ENCODE data around the gene VAX1.

The VAX1 gene

DNA sequence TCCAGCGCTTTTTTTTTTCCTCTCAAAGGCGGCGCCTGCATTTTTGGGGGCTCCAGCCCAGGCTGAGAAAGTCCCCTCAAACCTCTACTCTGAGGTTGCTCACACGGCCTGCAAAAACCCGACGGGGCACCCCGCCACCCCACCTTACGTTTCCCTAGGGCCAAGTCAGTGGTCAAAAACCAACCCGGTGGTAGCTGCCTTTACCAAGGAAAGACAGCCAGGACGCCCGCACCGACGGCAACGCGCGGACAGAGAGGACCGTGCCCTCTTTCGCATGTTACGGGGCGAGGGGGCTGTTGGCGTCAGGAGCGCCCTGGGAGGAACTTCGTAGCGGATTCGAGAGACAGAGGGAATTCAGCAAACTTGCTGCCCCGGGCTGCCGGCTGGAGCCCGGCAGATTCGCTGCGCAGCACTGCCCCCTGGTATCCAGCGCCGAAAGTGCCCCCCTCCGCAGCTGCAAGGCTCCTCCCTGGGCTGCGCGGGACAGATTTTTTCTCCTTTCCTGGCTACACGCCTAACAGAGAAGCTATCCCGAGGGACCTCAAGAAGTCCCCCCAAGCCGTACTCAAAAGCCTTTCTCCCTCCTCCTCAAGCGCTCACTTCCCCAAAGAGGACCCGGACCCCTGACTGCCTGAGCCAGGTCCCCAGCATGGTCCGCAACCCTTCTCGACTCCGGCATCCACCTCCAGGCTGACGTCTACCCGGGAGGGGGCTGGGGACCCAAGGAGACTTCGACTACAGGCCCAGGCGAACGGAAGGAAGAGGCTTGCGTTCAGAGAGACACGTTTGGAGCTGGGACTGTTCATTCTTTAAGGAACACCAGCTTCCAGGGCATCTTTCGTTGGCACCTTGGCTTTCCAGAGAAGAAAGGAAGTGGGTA, 27.7 kb upstream of the VAX1 start (continued):
- TF ChIP-seq ZBTB8A (tag by site-specific recombination; IDR thresholded peaks at IDR 0.05) (peak; percentile 22; the same call in 1 of the 2 replicates), ZNF561 (tag by site-specific recombination; IDR thresholded peaks at IDR 0.05; ENCODE audit: borderline replicate concordance) (no peak; the same call in 1 of the 2 replicates), ZNF629 (tag by site-specific recombination; IDR thresholded peaks at IDR 0.05) (0 out of 2 replicates have a peak, but pooled peaks have one; percentile 10), PATZ1 (tag by site-specific recombination; IDR thresholded peaks at IDR 0.05) (peak; percentile 44), OSR2 (tag by site-specific recombination; IDR thresholded peaks at IDR 0.05) (no peak), ZIC2 (tag by site-specific recombination; IDR thresholded peaks at IDR 0.05) (peak; percentile 18; the same call in 1 of the 2 replicates), KLF1 (tag by site-specific recombination; IDR thresholded peaks at IDR 0.05) (no peak), ZNF701 (tag by site-specific recombination; IDR thresholded peaks at IDR 0.05) (0 out of 2 replicates have a peak, but pooled peaks have one; percentile 40), ZNF335 (tag by site-specific recombination; conservative IDR thresholded peaks at IDR 0.05) (peak; percentile 43), ZNF654 (tag by site-specific recombination; IDR thresholded peaks at IDR 0.05; ENCODE audit: low read depth) (peak; percentile 72), ZNF600 (tag by site-specific recombination; IDR thresholded peaks at IDR 0.05) (peak; percentile 82), ZNF121 (tag by site-specific recombination; IDR thresholded peaks at IDR 0.05) (peak; percentile 78; the same call in 1 of the 2 replicates), ZBTB26 (tag by site-specific recombination; optimal IDR thresholded peaks at IDR 0.05) (peak; percentile 25), ZNF23 (tag by site-specific recombination; IDR thresholded peaks at IDR 0.05; ENCODE audit: borderline replicate concordance) (no peak), ZSCAN18 (tag by site-specific recombination; IDR thresholded peaks at IDR 0.05) (no peak), GLIS2 (tag by site-specific recombination; IDR thresholded peaks at IDR 0.05) (peak; percentile 88), ZNF501 (tag by site-specific recombination; IDR thresholded peaks at IDR 0.05) (peak; percentile 29; the same call in 1 of the 2 replicates), GLIS1 (tag by site-specific recombination; IDR thresholded peaks at IDR 0.05) (peak; percentile 20; the same call in 1 of the 2 replicates), ZSCAN30 (tag by site-specific recombination; IDR thresholded peaks at IDR 0.05) (0 out of 2 replicates have a peak, but pooled peaks have one; percentile 78), ZNF768 (tag by site-specific recombination; IDR thresholded peaks at IDR 0.05) (no peak), ZNF777 (tag by site-specific recombination; IDR thresholded peaks at IDR 0.05; ENCODE audit: borderline replicate concordance) (0 out of 2 replicates have a peak, but pooled peaks have one; percentile 28), ZNF776 (tag by site-specific recombination; IDR thresholded peaks at IDR 0.05; ENCODE audit: borderline replicate concordance) (no peak)
